Endodermal cell (in vitro differentiated cells): ENCODE measurements around the gene GSE1. TPM values are rescaled to one million over a fixed set of nuclear protein-coding genes. Genes with fewer than 3 reads are reported as not detected.

ENCODE experiments used
- DNase-seq: peaks from one replicate; pipeline ENCODE4 v3.0.0-alpha.2; 2017
- H3K27ac ChIP-seq: 2 replicates; pipeline ENCODE4 v1.5.1; 2013; ENCODE audit warnings: mild to moderate bottlenecking, low read depth, low read length, moderate library complexity
- H3K27me3 ChIP-seq: 2 replicates; pipeline ENCODE4 v1.6.1; 2013; ENCODE audit warnings: mild to moderate bottlenecking, low read length, moderate library complexity; ENCODE audit not compliant: insufficient read depth, control insufficient read depth, poor library complexity, severe bottlenecking
- H3K36me3 ChIP-seq: 2 replicates; pipeline ENCODE4 v1.7.0; 2013; ENCODE audit warnings: mild to moderate bottlenecking, low read length, moderate library complexity; ENCODE audit not compliant: control insufficient read depth, insufficient read depth
- H3K4me1 ChIP-seq: one replicate; pipeline ENCODE4 v1.7.0; 2013; ENCODE audit warnings: low read length; ENCODE audit not compliant: control insufficient read depth, insufficient read depth
- H3K4me3 ChIP-seq: 2 replicates; pipeline ENCODE4 v1.5.1; 2013; ENCODE audit warnings: mild to moderate bottlenecking, low read length, moderate library complexity
- H3K9ac ChIP-seq: 2 replicates; pipeline ENCODE4 v1.6.1; 2013; ENCODE audit warnings: mild to moderate bottlenecking, low read length, moderate library complexity; ENCODE audit not compliant: poor library complexity, severe bottlenecking; ENCODE audit errors: extremely low read depth
- H3K9me3 ChIP-seq: 2 replicates; pipeline ENCODE4 v1.6.1; 2013; ENCODE audit warnings: mild to moderate bottlenecking, low read length, moderate library complexity; ENCODE audit not compliant: control insufficient read depth
- H3K27ac Mint-ChIP-seq: 2 replicates; pipeline ENCODE4 v1.8.0; 2020; ENCODE audit warnings: mixed read lengths
- H3K27me3 Mint-ChIP-seq: 2 replicates; pipeline ENCODE4 v1.8.0; 2021; ENCODE audit warnings: mild to moderate bottlenecking, mixed read lengths; ENCODE audit not compliant: insufficient read depth
- H3K36me3 Mint-ChIP-seq: 2 replicates; pipeline ENCODE4 v1.8.0; 2020; ENCODE audit warnings: low read depth, mixed read lengths
- H3K4me1 Mint-ChIP-seq: 2 replicates; pipeline ENCODE4 v1.8.0; 2020; ENCODE audit warnings: mixed read lengths
- H3K4me3 Mint-ChIP-seq: 2 replicates; pipeline ENCODE4 v1.8.0; 2020; ENCODE audit warnings: mild to moderate bottlenecking, moderate library complexity, mixed read lengths
- H3K9me3 Mint-ChIP-seq: 2 replicates; pipeline ENCODE4 v1.8.0; 2020; ENCODE audit warnings: mild to moderate bottlenecking, mixed read lengths
- CTCF ChIP-seq: fragments of 200-600 bp; sonication (generic); conservative IDR thresholded peaks from 2 replicates; pipeline ENCODE4 v1.5.0; 2021; ENCODE audit warnings: antibody characterized with exemption, mild to moderate bottlenecking
- WGBS, 2 experiments: methylation state at CpG; one replicate each; pipeline versions ENCODE4 v1.1.5 to v1.1.7; 2013; ENCODE audit warnings: missing lambda C conversion rate in 2 of 2, mixed read lengths in 1 of 2; ENCODE audit not compliant: insufficient coverage in 1 of 2, insufficient read length in 1 of 2; 5-methylcytosine and 5-hydroxymethylcytosine counted together
- total RNA-seq, 2 donors: library from RNA; stranded (reverse); fragmentation: NEBNext Ultra II Directional in 1 of 2; extraction: Animal tissue kit (Norgen Biotek cat#: 25700) in 1 of 2; gene quantifications; 2 replicates in 1 of 2; 3 replicates in 1 of 2; pipeline ENCODE4 v1.2.1, GENCODE V29; 2021

GSE1 gene
- total RNA-seq, 2 donors from 2014 or later, result 108 to 128 TPM

DNA sequence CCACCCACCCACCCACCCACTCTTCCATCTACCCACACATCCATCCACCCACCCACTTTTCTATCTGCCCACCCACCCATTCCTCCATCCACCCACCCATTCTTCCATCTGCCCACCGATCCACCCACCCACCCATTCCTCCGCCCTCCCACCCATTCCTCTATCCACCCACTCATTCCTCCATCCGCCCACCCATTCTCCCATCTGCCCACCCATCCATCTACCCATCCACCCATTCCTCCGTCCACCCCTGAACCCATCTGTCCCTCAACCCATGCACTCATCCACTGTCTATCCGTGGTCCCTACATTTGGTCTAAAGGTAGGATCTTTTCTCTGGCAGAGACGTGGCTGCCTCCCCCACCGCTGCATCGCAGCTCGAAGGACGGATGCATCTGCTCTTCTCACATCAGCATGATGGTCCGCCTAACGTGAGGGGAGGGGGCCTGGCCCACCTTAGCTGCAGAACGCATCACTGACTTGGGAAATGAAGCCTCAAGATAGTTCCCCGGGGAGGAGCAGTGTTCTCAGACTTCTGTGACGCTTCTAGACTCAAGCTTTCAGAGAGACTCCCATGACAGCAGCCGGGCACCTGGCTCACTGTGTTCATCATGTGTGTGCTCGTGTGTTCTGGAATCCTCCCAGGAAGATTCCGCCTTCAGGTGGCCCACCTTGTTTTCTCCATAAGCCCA, 17.2 kb upstream of the GSE1 start:
- peaks cover 5% of the 10 kb centered on the region for H3K36me3 Mint-ChIP-seq
- peak overlapping the region; percentile 64 for H3K27ac Mint-ChIP-seq
- no peak overlapping the region for H3K4me3 Mint-ChIP-seq
- no peak overlapping the region for H3K9ac ChIP-seq
- no peaks in the 10 kb centered on the region for H3K27me3 Mint-ChIP-seq
- peaks cover 12% of the 10 kb centered on the region for H3K4me1 Mint-ChIP-seq
- no peak overlapping the region for H3K4me3 ChIP-seq
- 92 to 94% methylated on average over 15 to 18 of the region's 18 CpGs for WGBS, 2 experiments
- DNase-seq, result no peak
- H3K27me3 ChIP-seq, result no peaks in the 10 kb centered on the region
- no peak overlapping the region for H3K27ac ChIP-seq
- H3K9me3 Mint-ChIP-seq, result no peaks in the 10 kb centered on the region
- no peak for TF ChIP-seq CTCF
- H3K9me3 ChIP-seq, result no peaks in the 10 kb centered on the region
- no peaks in the 10 kb centered on the region for H3K36me3 ChIP-seq
- H3K4me1 ChIP-seq, result no peaks in the 10 kb centered on the region

GRCh38 chr16:85598141-85598540, 15.0 kb upstream of the GSE1 start:
- Mint-ChIP-seq H3K27ac (no peak overlapping the region), H3K27me3 (no peaks in the 10 kb centered on the region), H3K4me1 (peaks cover 31% of the 10 kb centered on the region), H3K9me3 (no peaks in the 10 kb centered on the region), H3K36me3 (peaks cover 5% of the 10 kb centered on the region), H3K4me3 (no peak overlapping the region)
- H3K27ac ChIP-seq, result no peak overlapping the region
- no peak overlapping the region for H3K9ac ChIP-seq
- no peak for DNase-seq
- no peaks in the 10 kb centered on the region for H3K36me3 ChIP-seq
- H3K4me1 ChIP-seq, result peaks cover 10% of the 10 kb centered on the region
- no peaks in the 10 kb centered on the region for H3K27me3 ChIP-seq
- 92 to 95% methylated on average over 6 to 8 of the region's 8 CpGs for WGBS, 2 experiments
- H3K4me3 ChIP-seq, result no peak overlapping the region
- no peaks in the 10 kb centered on the region for H3K9me3 ChIP-seq
- TF ChIP-seq CTCF, result no peak

DNA sequence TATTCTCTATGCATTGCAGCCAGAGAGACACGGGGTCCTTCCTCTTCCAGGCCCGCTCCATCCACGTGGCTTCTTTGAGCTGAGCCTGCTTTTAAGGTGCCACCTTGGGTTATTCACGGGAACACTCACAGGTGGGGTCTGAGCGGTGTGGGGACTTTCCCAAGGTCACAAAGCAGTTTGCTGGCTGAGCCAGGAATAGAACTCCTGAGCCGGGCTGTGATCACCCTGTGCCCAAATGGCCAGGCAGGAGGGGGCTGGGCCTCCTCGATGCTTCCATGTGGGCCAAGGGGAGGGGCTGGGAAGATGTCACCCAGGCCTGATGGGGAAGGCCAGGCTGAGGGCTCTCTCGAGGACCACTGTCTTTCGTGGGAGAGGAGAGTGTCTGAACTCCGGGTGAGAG, 13.0 kb upstream of the GSE1 start:
- Histone ChIP-seq H3K27me3 (no peaks in the 10 kb centered on the region), H3K9me3 (no peaks in the 10 kb centered on the region), H3K4me3 (no peak overlapping the region), H3K36me3 (no peaks in the 10 kb centered on the region), H3K4me1 (peaks cover 12% of the 10 kb centered on the region), H3K9ac (no peak overlapping the region), H3K27ac (no peak overlapping the region)
- TF ChIP-seq CTCF, result no peak
- H3K9me3 Mint-ChIP-seq, result no peaks in the 10 kb centered on the region
- peaks cover 27% of the 10 kb centered on the region for H3K4me1 Mint-ChIP-seq
- peaks cover 5% of the 10 kb centered on the region for H3K36me3 Mint-ChIP-seq
- DNase-seq, result no peak
- WGBS, 2 experiments, result 75 to 84% methylated on average over 6 to 9 of the region's 10 CpGs
- no peak overlapping the region for H3K27ac Mint-ChIP-seq
- H3K4me3 Mint-ChIP-seq, result no peak overlapping the region
- H3K27me3 Mint-ChIP-seq, result no peaks in the 10 kb centered on the region
